Motor neuron (in vitro differentiated cells): ENCODE results near the gene PNMA3. TPM values are rescaled to one million over a fixed set of nuclear protein-coding genes. Genes with fewer than 3 reads are reported as not detected.
"Not testable (repeated sequence)": the region's sequence is repeated elsewhere in the genome, so short reads cannot be mapped to it uniquely, and the experiment has no call there.

Experiments used
- ATAC-seq, 8 experiments: fragments of 200-7000 bp; cut with Tn5 transposase; replicated peaks in 6 of 8; 2 replicates each; pipeline ENCODE4 v1.8.0; 2021; ENCODE audit warnings: mild to moderate bottlenecking in 8 of 8, moderate library complexity in 8 of 8
- H3K27ac ChIP-seq, 2 donors: fragments of 250-450 bp; sonication (Bioruptor Pico); 2 replicates each; pipeline ENCODE4 v1.9.0; 2021; ENCODE audit warnings: antibody characterized with exemption in 2 of 2, mild to moderate bottlenecking in 2 of 2, moderate library complexity in 1 of 2
- H3K4me1 ChIP-seq, 2 donors: fragments of 250-450 bp; sonication (Bioruptor Pico); replicated peaks in 1 of 2; 2 replicates each; pipeline ENCODE4 v1.6.1; 2021; ENCODE audit warnings: antibody characterized with exemption in 2 of 2, mild to moderate bottlenecking in 2 of 2, moderate library complexity in 1 of 2
- H3K4me3 ChIP-seq, 5 donors: fragments of 250-450 bp; sonication (Bioruptor Pico); 2 replicates each; pipeline ENCODE4 v1.9.0; 2021; ENCODE audit warnings: antibody characterized with exemption in 5 of 5, mild to moderate bottlenecking in 5 of 5, moderate library complexity in 4 of 5
- WGBS, 10 experiments: fragments of 450-650 bp; shearing (Covaris generic); methylation state at CpG; one replicate each; pipeline ENCODE4 v1.0.0; 2022; 5-methylcytosine and 5-hydroxymethylcytosine counted together
- in situ Hi-C, 9 experiments: fragments of 400-800 bp; cut with MboI; loops; one replicate each; pipeline ENCODE4 v1.15.0; 2021; ENCODE audit warnings: low sequenced_read_pairs in 9 of 9, low pct_unique_long_range_greater_than_20kb in 2 of 9; ENCODE audit not compliant: unreplicated experiment in 9 of 9
- total RNA-seq, 8 experiments: library from RNA; unstranded; fragments of 300-600 nt; gene quantifications; 2 replicates each; pipeline versions ENCODE4 v1.2.3 to v1.2.4, GENCODE V29; 2022

The PNMA3 gene
- total RNA-seq = 1 to 10 TPM in 6 of 8 experiments, under 1 TPM in 1, not detected in 1; 0.91 to 8.6 (median 7.1) TPM

- Histone ChIP-seq H3K4me1 (peaks cover 4 to 7% of the 10 kb centered on the region in 2 donors), H3K4me3 (peak within 1 kb of the TSS; percentile 27 to 43 (median 39)), H3K27ac (peak within 1 kb of the TSS in 1 of 2 donors; percentile 64)
- ATAC-seq = peak in 7 of 8 experiments; percentile 67 to 99 (median 98)
- no CpG with 5 or more reads among the region's 80 CpGs for WGBS, 10 experiments
- in situ Hi-C loops = no loop called here
These were observed at the start of gene PNMA3 for GRCh38 chrX:153055871-153056749. TSS of gene PNMA3 (plus strand) at chrX:153056470. CDS start at chrX:153057056, 586 bp downstream.

- in situ Hi-C loops, H3K27ac ChIP-seq, H3K4me3 ChIP-seq, ATAC-seq, H3K4me1 ChIP-seq: not testable (repeated sequence)
- no CpG with 5 or more reads among the region's 2 CpGs for WGBS, 10 experiments
These were observed 39.1 kb upstream of the PNMA3 start for GRCh38 chrX:153017174-153017573.

GRCh38 chrX:153019166-153019565 lies 37.1 kb upstream of the PNMA3 start:
- no peaks in the 10 kb centered on the region for H3K4me1 ChIP-seq
- H3K4me3 ChIP-seq = no peak overlapping the region
- in situ Hi-C loops = no loop called here
- 20 to 40% (median 35%) methylated on average over 1 to 3 of the region's 3 CpGs; no CpG with 5 or more reads in 6 of the 10 experiments for WGBS, 10 experiments
- no peak overlapping the region for H3K27ac ChIP-seq
- ATAC-seq = no peak

- not testable (repeated sequence) for H3K4me1 ChIP-seq, H3K4me3 ChIP-seq, H3K27ac ChIP-seq, ATAC-seq
- in situ Hi-C loops = loop anchor here in 1 of 9 experiments (25.0 kb wide), 1 partner anchor 386 kb away; the partner anchor contains the start of genes PNMA6E and ZFP92
- no CpG with 5 or more reads among the region's 2 CpGs for WGBS, 10 experiments
These were observed 29.8 kb upstream of the PNMA3 start for GRCh38 chrX:153026501-153026900.

GRCh38 chrX:153028487-153028886 lies 27.8 kb upstream of the PNMA3 start:
- peak in 5 of 8 experiments; percentile 42 to 66 (median 60) for ATAC-seq
- H3K4me1 ChIP-seq, H3K27ac ChIP-seq, H3K4me3 ChIP-seq: not testable (repeated sequence)
- in situ Hi-C loops = loop anchor here in 1 of 9 experiments (25.0 kb wide), 1 partner anchor 384 kb away; the partner anchor contains the start of genes PNMA6E and ZFP92
- WGBS, 10 experiments = no CpG with 5 or more reads among the region's 11 CpGs

GRCh38 chrX:153029162-153029561 lies 27.1 kb upstream of the PNMA3 start:
- in situ Hi-C loops = loop anchor here in 1 of 9 experiments (25.0 kb wide), 1 partner anchor 383 kb away; the partner anchor contains the start of genes PNMA6E and ZFP92
- no peak overlapping the region for H3K4me3 ChIP-seq
- 71% methylated on average over 1 of the region's 2 CpGs; no CpG with 5 or more reads in 9 of the 10 experiments for WGBS, 10 experiments
- no peak for ATAC-seq
- H3K27ac ChIP-seq = no peak overlapping the region
- H3K4me1 ChIP-seq = no peaks in the 10 kb centered on the region

GRCh38 chrX:153029875-153030274 lies 26.4 kb upstream of the PNMA3 start:
- H3K4me3 ChIP-seq = no peak overlapping the region
- no peak overlapping the region for H3K27ac ChIP-seq
- in situ Hi-C loops = loop anchor here in 1 of 9 experiments (25.0 kb wide), 1 partner anchor 382 kb away; the partner anchor contains the start of genes PNMA6E and ZFP92
- H3K4me1 ChIP-seq = no peaks in the 10 kb centered on the region
- ATAC-seq = no peak
- 40% methylated on average over 3 of the region's 11 CpGs; no CpG with 5 or more reads in 9 of the 10 experiments for WGBS, 10 experiments

GRCh38 chrX:153030801-153031200 lies 25.5 kb upstream of the PNMA3 start:
- Histone ChIP-seq H3K4me1 (no peaks in the 10 kb centered on the region), H3K4me3 (no peak overlapping the region), H3K27ac (no peak overlapping the region)
- ATAC-seq = no peak
- in situ Hi-C loops = loop anchor here in 1 of 9 experiments (25.0 kb wide), 1 partner anchor 382 kb away; the partner anchor contains the start of genes PNMA6E and ZFP92
- no CpG with 5 or more reads among the region's 12 CpGs for WGBS, 10 experiments

- in situ Hi-C loops = loop anchor here in 1 of 9 experiments (25.0 kb wide), 1 partner anchor 380 kb away; the partner anchor contains the start of genes PNMA6E and ZFP92
- Histone ChIP-seq H3K27ac (no peak overlapping the region), H3K4me3 (peak overlapping the region in 4 of 5 donors; percentile 14 to 21 (median 19)), H3K4me1 (no peaks in the 10 kb centered on the region)
- ATAC-seq = peak; percentile 87 to 96 (median 90)
- WGBS, 10 experiments = no CpG with 5 or more reads among the region's 64 CpGs
These were observed 23.7 kb upstream of the PNMA3 start for GRCh38 chrX:153032397-153033118.

GRCh38 chrX:153049093-153049492 lies 7.2 kb upstream of the PNMA3 start:
- H3K27ac ChIP-seq = no peak overlapping the region
- no peak for ATAC-seq
- 20 to 50% (median 40%) methylated on average over 1 of the region's 2 CpGs; no CpG with 5 or more reads in 7 of the 10 experiments for WGBS, 10 experiments
- in situ Hi-C loops = loop anchor here in 1 of 9 experiments (25.0 kb wide), 1 partner anchor 363 kb away; the partner anchor contains the start of genes PNMA6E and ZFP92
- H3K4me1 ChIP-seq = no peaks in the 10 kb centered on the region
- H3K4me3 ChIP-seq = no peak overlapping the region

GRCh38 chrX:153052534-153052933 lies 3.7 kb upstream of the PNMA3 start:
- in situ Hi-C loops = no loop called here
- H3K4me3 ChIP-seq = no peak overlapping the region
- 25 to 80% (median 29%) methylated on average over 1 of the region's 1 CpG; no CpG with 5 or more reads in 7 of the 10 experiments for WGBS, 10 experiments
- peaks cover 4 to 7% of the 10 kb centered on the region in 2 donors for H3K4me1 ChIP-seq
- no peak overlapping the region for H3K27ac ChIP-seq
- no peak for ATAC-seq

- Histone ChIP-seq H3K4me3 (peak overlapping the region; percentile 27 to 43 (median 39)), H3K4me1 (peaks cover 4 to 7% of the 10 kb centered on the region in 2 donors), H3K27ac (no peak overlapping the region)
- ATAC-seq = no peak
- in situ Hi-C loops = no loop called here
- 90 to 100% (median 100%) methylated on average over 1 to 2 of the region's 11 CpGs; no CpG with 5 or more reads in 7 of the 10 experiments for WGBS, 10 experiments
These were observed 1.0 kb downstream of the PNMA3 start for GRCh38 chrX:153057281-153057680.
